Omental fat pad (tissue), 4 donors: ENCODE results near the gene DOCK2. TPM values are rescaled to one million over a fixed set of nuclear protein-coding genes. Genes with fewer than 3 reads are reported as not detected.
"Not testable (repeated sequence)": the region's sequence is repeated elsewhere in the genome, so short reads cannot be mapped to it uniquely, and the experiment has no call there.

ENCODE experiments used
- ATAC-seq: fragments of 150-250 bp; one replicate; pipeline ENCODE4 v1.9.1; 2016; ENCODE audit warnings: mild to moderate bottlenecking, moderate library complexity; ENCODE audit not compliant: low FRiP score
- DNase-seq: peaks from one replicate; pipeline ENCODE4 v3.0.0-alpha.2; 2019; ENCODE audit warnings: low spot score
- CTCF ChIP-seq, 3 donors: fragments of 450-650 bp; IDR thresholded peaks; one replicate each; pipeline ENCODE4 v1.5.1; 2016 to 2017; ENCODE audit warnings: antibody characterized with exemption in 3 of 3, mild to moderate bottlenecking in 3 of 3, moderate library complexity in 2 of 3
- total RNA-seq, 4 donors: library from RNA; depleted of rRNA; stranded (reverse); fragments of >200 nt; gene quantifications; one replicate each; pipeline ENCODE4 v1.1.0, GENCODE V29; 2016

DOCK2 gene
- total RNA-seq, 4 donors from 2014 or later: 28.4 to 55.6 (median 41.3) TPM

- TF ChIP-seq CTCF (IDR thresholded peaks at IDR 0.05): no peak
- ATAC-seq: no peak
These were observed 87.4 kb downstream of the DOCK2 start for GRCh38 chr5:169724303-169725087.

GRCh38 chr5:169725665-169726064, 88.6 kb downstream of the DOCK2 start:
- DNase-seq, ATAC-seq: not testable (repeated sequence)

More at GRCh38 chr5:169724303-169725087, 87.4 kb downstream of the DOCK2 start:
- no peak for DNase-seq

GRCh38 chr5:169728418-169728817, 91.3 kb downstream of the DOCK2 start:
- TF ChIP-seq CTCF (IDR thresholded peaks at IDR 0.05): no peak
- ATAC-seq (no peak), DNase-seq (no peak)

GRCh38 chr5:169731221-169731620, 94.1 kb downstream of the DOCK2 start:
- no peak for TF ChIP-seq CTCF (IDR thresholded peaks at IDR 0.05)
- ATAC-seq (no peak), DNase-seq (no peak)

- no peak for ATAC-seq
- no peak for TF ChIP-seq CTCF (IDR thresholded peaks at IDR 0.05)
- no peak for DNase-seq
These were observed 95.8 kb downstream of the DOCK2 start for GRCh38 chr5:169732841-169733240.

- TF ChIP-seq CTCF (IDR thresholded peaks at IDR 0.05): no peak
- DNase-seq (no peak), ATAC-seq (no peak)
These were observed 98.8 kb downstream of the DOCK2 start for GRCh38 chr5:169735913-169736312.

- no peak for TF ChIP-seq CTCF (IDR thresholded peaks at IDR 0.05)
- DNase-seq (no peak), ATAC-seq (no peak)
These were observed 99.6 kb downstream of the DOCK2 start for GRCh38 chr5:169736653-169737052.
